BJ (cell line): Measurements from ENCODE around the gene MKI67. TPM values are rescaled to one million over a fixed set of nuclear protein-coding genes. Genes with fewer than 3 reads are reported as not detected.
A peak's percentile ranks its signal among the peaks of the same experiment; 100 is the strongest.

ENCODE experiments used
- CTCF ChIA-PET: fragments of 350-600 bp; formaldehyde crosslinking; extraction: SDS; loops from one replicate; lab custom pipeline; 2021; ENCODE audit warnings: antibody characterized with exemption, inconsistent platforms; lab: Yijun Ruan, JAX
- POLR2A ChIA-PET: fragments of 300-600 bp; sonication (Branson Sonifier 250); formaldehyde crosslinking; extraction: SDS; loops from one replicate; lab custom pipeline; 2021; ENCODE audit warnings: antibody characterized with exemption; lab: Charles Lee
- DNase-seq: peaks from one replicate; pipeline ENCODE4 v3.0.0-alpha.2; 2011; ENCODE audit warnings: low read depth
- H3K27me3 ChIP-seq: 2 replicates; pipeline ENCODE4 v1.6.0; 2011; ENCODE audit warnings: low read length; ENCODE audit not compliant: control insufficient read depth, insufficient read depth
- H3K36me3 ChIP-seq: 2 replicates; pipeline ENCODE4 v1.5.1; 2011; ENCODE audit warnings: low read length; ENCODE audit not compliant: control insufficient read depth, insufficient read depth
- H3K4me3 ChIP-seq: 2 replicates; pipeline ENCODE4 v1.5.1; 2011; ENCODE audit warnings: low read depth, mild to moderate bottlenecking, control low read depth, low read length
- CTCF ChIP-seq: IDR thresholded peaks from 2 replicates; pipeline ENCODE4 v1.5.1; 2011; ENCODE audit warnings: low read depth, mild to moderate bottlenecking, control low read depth, inconsistent platforms, low read length, moderate library complexity; ENCODE audit not compliant: insufficient read depth
- polyA plus RNA-seq: library from polyadenylated mRNA; depleted of rRNA; stranded (reverse); fragments of >200 nt; gene quantifications from 2 replicates; pipeline ENCODE4 v1.2.3, GENCODE V29; 2011

The MKI67 gene
- polyA plus RNA-seq, 1 experiment, result 11.8 TPM

- Histone ChIP-seq H3K27me3 (no peaks in the 10 kb centered on the region; the same call in 1 of the 2 replicates), H3K4me3 (no peak overlapping the region), H3K36me3 (no peaks in the 10 kb centered on the region)
- POLR2A ChIA-PET, result no interaction called here
- no peak for DNase-seq
- TF ChIP-seq CTCF, result no peak
- CTCF ChIA-PET, result interaction anchor here (1.0 to 10.1 kb wide), 9 partner anchors 8 to 165 kb away, joined by 3 to 160 read pairs (median 19); partner anchors contain the start of gene PTPRE
Observed at GRCh38 chr10:128070721-128071416, 55.4 kb downstream of the MKI67 start.

- no peaks in the 10 kb centered on the region; the same call in 1 of the 2 replicates for H3K27me3 ChIP-seq
- H3K4me3 ChIP-seq, result no peak overlapping the region
- CTCF ChIA-PET, result interaction anchor here (1.3 to 10.1 kb wide), 12 partner anchors 9 to 165 kb away, joined by 3 to 160 read pairs (median 8); partner anchors contain the start of gene PTPRE
- no peak for TF ChIP-seq CTCF
- POLR2A ChIA-PET, result no interaction called here
- no peaks in the 10 kb centered on the region for H3K36me3 ChIP-seq
- DNase-seq, result no peak
Observed at GRCh38 chr10:128070161-128070560, 56.1 kb downstream of the MKI67 start.

- no peak overlapping the region for H3K4me3 ChIP-seq
- TF ChIP-seq CTCF, result peak; percentile 80
- ChIA-PET POLR2A (no interaction called here), CTCF (interaction anchor here (0.7 to 10.1 kb wide), 31 partner anchors 9 to 215 kb away, joined by 3 to 160 read pairs (median 5); partner anchors contain the start of gene PTPRE)
- no peak for DNase-seq
- no peaks in the 10 kb centered on the region; the same call in 1 of the 2 replicates for H3K27me3 ChIP-seq
- H3K36me3 ChIP-seq, result no peaks in the 10 kb centered on the region
Observed at GRCh38 chr10:128069351-128070051, 56.7 kb downstream of the MKI67 start.

GRCh38 chr10:128068398-128069285, 57.6 kb downstream of the MKI67 start:
- no peak for DNase-seq
- H3K27me3 ChIP-seq, result no peaks in the 10 kb centered on the region; the same call in 1 of the 2 replicates
- H3K36me3 ChIP-seq, result no peaks in the 10 kb centered on the region
- H3K4me3 ChIP-seq, result no peak overlapping the region
- no peak for TF ChIP-seq CTCF
- ChIA-PET POLR2A (no interaction called here), CTCF (interaction anchor here (0.7 to 10.1 kb wide), 31 partner anchors 8 to 214 kb away, joined by 3 to 160 read pairs (median 5); partner anchors contain the start of gene PTPRE)
